Measurements from ENCODE around the gene TRPV3. TPM values are rescaled to one million over a fixed set of nuclear protein-coding genes. Genes with fewer than 3 reads are reported as not detected.
"Not testable (repeated sequence)": the region's sequence is repeated elsewhere in the genome, so short reads cannot be mapped to it uniquely, and the experiment has no call there.

Gene TRPV3
- total RNA-seq, 1 donor from 2014 or later: 4.3 TPM

GRCh38 chr17:3573246-3574100 is 15.9 kb upstream of the TRPV3 start:
- DNase-seq (ENCODE audit: low spot score): no peak

GRCh38 chr17:3572231-3572630 is 14.6 kb upstream of the TRPV3 start:
- DNase-seq (ENCODE audit: low spot score): no peak

DNA sequence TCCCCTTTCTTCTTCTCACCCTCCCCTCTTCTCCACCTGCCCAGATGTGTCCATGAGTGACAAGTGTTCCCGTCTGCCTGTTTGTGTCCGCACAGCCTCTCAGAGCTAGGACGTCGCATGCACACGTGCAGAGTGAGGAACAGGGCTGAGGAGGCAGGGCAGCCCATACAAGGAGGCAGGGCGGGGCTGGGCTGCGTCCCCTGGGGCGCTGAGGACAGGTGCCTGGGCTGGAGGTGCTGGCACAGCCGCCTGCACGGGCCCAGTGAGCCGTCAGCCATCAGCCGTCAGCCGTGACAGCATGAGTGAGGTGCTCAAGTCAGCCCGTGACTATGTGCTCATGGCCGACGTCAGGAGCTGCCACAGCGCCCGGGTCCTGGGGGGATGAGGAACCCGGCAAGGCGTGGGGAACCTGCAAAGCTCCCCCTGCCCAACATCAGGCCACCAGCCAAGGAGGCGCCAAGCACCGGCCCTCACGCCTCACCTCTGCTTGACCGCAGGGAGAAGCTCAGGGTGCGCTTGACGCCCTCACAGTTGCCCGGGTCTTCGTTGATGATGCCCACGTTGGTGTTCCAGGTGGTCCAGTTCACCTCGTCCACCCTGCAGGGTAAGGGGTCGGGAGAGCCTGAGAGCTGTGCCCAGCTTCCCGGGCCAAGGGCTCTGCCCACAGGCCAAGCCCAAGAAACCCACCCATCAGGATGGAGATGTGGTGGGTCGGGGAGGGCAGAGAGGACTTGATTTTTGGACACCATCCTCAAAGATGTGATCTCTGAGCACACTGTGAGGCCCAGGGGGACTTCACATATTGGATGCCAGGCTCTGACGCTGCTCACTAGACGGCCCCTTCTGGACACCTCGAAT is 13.7 kb upstream of the TRPV3 start:
- DNase-seq (ENCODE audit: low spot score): no peak

DNA sequence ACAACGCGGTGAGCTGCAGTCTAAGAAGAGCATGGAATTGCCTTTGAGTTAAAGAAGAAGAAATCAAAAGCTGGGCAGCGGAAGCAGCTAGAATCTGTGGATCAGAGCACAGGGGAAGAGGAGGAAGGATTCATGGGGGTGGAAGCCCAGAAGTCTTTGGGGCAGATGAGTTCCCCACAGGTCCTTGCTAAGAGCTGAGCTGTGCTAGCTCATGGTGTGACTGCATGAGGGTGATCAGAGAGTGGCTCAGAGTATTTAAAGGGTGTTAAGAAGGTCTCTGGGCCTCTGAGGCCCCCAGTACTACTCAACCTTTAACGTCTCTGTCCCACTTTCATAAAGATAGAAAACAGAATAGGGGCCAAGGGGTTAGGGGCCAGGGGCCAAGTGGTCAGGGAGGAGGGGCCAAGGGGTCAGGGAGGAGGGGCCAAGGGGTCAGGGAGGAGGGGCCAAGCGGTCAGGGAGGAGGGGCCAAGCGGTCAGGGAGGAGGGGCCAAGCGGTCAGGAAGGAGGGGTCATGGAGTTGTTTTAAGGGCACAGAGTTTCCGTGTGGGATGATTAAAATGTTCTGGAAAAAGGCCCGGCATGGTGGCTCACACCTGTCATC is 12.0 kb upstream of the TRPV3 start:
- DNase-seq (ENCODE audit: low spot score): no peak

DNA sequence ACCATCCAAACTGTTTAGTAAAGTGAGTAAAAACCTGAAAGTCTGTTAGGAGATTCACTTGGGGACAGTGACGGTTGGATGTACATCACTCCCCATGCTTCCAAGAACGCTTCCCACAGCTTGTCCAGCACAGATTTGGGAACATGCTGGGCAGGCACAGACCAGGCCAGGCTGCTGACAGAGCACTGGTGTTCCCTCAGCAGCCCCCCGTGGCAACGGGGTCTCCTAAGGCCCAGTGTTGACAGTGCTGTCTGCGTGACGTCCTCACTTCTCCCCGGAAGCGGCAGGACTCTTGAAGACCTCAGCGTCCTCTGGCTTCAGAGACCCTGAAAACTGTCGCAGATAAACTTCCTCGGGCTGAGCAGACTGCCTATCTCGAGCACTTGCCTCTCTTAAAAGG is 8.9 kb upstream of the TRPV3 start:
- DNase-seq (ENCODE audit: low spot score): no peak

DNA sequence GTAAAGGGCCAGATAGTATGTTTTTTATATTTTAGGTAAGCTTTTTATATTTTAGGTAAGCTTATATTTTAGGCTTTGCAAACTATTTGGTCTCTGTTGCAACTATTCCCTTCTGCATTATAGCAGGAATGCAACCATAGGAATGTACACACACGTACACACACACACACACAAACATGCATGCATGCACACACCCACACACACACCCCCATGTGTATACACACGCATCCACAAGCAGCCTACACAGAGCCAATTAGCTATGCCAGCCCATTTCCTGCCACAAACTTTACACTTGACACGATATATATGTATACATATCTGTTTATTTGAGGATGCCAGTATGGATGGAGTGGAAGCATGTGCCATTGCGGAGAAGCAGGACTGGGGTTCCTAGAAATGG is 7.5 kb upstream of the TRPV3 start:
- no peak for DNase-seq (ENCODE audit: low spot score)

DNA sequence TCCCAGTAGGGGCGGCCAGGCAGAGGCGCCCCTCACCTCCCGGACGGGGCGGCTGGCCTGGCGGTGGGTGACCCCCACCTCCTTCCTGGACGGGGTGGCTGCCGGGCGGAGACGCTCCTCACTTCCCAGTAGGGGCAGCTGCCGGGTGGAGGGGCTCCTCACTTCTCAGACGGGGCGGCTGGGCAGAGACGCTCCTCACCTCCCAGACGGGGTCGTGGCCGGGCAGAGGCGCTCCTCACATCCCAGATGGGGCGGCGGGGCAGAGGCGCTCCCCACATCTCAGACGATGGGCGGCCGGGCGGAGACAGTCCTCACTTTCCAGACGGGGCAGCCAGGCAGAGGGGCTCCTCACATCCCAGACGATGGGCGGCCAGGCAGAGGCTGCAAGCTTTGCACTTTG is 6.6 kb upstream of the TRPV3 start:
- DNase-seq (ENCODE audit: low spot score): not testable (repeated sequence)

DNA sequence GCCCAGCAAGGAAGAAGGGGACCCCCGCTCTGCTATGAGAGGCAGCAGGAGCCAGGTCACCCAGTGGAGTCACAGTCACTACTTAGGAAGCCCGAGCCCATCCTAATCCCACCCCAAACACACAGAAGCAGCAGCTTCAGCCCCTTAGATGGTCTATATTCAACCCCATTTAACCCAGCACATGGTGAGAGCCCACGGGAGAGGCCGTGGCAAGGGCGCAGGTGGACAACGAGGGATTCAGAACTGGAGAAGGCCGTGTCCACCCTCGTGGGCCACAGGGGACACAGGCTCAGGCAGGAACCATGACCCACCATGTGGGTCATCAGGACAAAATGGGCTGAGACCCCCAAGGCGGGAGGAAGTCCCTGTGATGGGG is 1.6 kb upstream of the TRPV3 start:
- DNase-seq (ENCODE audit: low spot score): no peak

GRCh38 chr17:3558603-3559269 is 1.1 kb upstream of the TRPV3 start:
- peak; percentile 71 for DNase-seq (ENCODE audit: low spot score)

GRCh38 chr17:3556916-3557767 is 470 bp downstream of the TRPV3 start:
- DNase-seq (ENCODE audit: low spot score): no peak

- DNase-seq (ENCODE audit: low spot score): no peak
Measured at GRCh38 chr17:3556239-3556915, 1.2 kb downstream of the TRPV3 start.

- no peak for DNase-seq (ENCODE audit: low spot score)
Measured at GRCh38 chr17:3555189-3555796, 2.3 kb downstream of the TRPV3 start.

GRCh38 chr17:3554440-3554839 is 3.2 kb downstream of the TRPV3 start:
- DNase-seq (ENCODE audit: low spot score): no peak

DNA sequence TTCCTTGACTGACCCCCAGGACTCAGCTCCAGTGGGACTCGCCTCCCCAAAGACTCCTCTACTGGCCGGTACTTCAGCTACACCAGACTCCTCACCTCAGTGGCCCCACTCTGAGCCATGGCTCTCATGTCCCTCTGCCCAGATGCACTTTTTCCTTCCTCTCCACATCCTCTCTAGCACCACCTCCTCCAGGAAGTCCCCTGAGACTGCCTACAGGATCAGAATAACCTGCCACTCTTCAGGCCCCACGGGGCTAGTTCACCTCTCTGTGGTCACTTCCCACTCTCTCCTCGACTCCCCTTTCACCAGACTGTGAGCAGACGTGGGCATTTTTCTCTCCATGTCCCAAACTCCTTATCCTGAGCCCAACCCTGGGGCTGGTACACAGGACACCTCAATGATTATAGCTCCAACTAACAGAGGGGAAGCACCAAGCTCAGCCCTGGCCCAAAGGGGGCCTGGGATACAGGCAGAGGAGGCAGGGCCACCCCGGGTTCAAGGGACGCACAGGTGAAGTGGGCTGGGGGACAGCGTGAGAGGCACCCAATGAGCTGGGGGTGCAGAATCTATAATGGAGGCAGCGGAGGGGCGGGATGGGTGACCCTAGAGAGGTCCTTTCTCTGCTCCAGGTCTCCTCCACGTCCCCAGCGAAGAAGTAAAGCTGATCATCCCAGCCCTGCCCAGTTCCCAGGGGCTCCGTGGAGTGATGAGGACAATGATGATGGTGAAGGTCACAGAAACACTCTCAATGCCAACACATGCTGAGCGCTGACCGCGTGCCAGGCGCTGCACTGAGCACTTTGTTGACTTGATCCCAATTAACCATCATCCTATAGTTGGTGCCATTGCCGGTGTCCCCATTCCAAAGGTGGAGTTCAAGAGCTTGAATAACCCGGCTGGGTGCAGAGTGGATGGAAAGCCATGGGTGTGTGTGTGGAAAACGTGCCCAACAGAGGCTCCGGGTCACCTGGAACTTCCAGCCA is 3.9 kb downstream of the TRPV3 start:
- DNase-seq (ENCODE audit: low spot score): no peak

DNA sequence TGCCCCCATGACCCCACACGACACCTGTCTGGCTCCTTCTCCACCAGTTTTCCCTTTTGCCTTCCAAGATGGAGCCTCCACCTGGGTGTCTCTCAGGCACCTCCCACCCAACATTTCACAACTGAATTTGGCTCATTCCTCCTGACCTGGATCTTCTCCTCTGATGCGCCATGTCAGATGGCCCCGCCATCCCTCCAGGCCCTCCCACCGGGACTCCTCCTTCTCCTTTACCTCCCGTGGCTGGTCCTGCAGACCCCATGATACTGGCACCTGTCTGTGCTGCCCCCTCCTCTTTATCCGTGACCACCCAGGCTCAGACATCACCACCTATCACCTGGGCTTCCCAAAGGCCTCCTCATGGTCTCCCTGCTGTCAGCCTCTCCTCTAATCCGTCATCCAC is 4.7 kb downstream of the TRPV3 start:
- no peak for DNase-seq (ENCODE audit: low spot score)

DNA sequence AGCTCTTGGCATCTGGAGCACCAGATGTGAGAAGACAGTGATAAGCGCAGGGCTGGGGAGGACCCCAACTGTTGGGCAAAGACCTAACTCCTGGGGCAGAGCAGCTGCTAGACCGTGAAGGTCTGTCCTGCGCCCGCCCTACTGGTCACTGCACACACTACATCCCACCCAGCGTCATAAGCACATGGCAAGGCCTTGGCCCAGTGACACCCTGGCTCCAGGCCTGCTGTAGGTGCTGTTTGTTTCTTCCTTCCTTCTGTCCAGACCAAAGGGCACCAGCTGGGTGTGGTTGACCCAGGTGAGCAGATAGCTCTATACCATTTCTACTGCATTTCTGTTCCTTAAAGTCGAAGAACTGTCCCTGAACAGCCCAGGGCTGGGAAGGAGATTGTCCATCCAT is 6.4 kb downstream of the TRPV3 start:
- DNase-seq (ENCODE audit: low spot score): no peak

GRCh38 chr17:3549610-3550162 is 7.9 kb downstream of the TRPV3 start:
- no peak for DNase-seq (ENCODE audit: low spot score)

DNA sequence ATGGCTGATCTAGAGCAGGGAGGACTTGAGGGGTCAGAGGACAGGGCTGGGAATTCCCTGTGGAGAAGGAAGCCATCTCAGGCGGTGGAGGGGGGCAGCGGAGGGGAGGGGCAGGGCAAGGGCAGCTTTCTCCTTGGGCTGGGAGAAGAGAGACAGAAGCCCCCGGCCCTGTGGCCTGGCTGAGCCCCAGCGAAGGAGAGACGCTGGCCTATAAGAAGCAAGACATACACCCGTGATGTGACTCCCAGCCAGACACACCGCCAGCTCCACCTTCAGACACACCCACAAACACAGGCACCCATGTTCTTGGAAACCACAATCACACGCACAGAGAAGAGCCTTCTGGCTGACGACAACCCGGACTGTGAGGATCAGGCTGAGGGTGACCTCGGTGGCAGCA is 10.0 kb downstream of the TRPV3 start:
- DNase-seq (ENCODE audit: low spot score): no peak

DNA sequence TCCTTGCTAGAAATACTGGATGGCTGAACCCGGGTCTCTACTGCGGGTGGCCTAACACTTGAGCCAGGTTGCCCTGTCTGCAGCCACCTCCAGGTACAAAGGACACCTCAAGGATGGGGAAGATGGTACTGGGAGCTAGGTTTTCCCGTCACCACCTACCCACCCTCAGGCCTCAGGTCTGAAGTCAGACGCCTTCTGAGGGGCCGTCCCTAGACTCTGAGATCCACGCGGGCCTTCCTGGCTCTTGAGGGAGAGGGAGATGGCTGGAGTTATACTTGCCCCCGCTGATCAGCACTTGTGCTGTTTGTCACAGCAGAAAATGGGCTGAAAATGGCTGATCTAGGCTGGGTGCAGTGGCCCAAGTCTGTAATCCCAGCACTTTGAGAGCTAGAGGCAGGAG is 10.6 kb downstream of the TRPV3 start:
- no peak for DNase-seq (ENCODE audit: low spot score)

Measured in ureter (tissue), 1 donor.